HG03439 (cell line): Measurements from ENCODE around the gene CNTNAP2.

ENCODE experiments used
- ATAC-seq: cut with Tn5 transposase; IDR thresholded peaks from one replicate; pipeline ENCODE4 v1.9.1; 2021; ENCODE audit warnings: mild to moderate bottlenecking, moderate library complexity; ENCODE audit not compliant: unreplicated experiment

The CNTNAP2 gene

DNA sequence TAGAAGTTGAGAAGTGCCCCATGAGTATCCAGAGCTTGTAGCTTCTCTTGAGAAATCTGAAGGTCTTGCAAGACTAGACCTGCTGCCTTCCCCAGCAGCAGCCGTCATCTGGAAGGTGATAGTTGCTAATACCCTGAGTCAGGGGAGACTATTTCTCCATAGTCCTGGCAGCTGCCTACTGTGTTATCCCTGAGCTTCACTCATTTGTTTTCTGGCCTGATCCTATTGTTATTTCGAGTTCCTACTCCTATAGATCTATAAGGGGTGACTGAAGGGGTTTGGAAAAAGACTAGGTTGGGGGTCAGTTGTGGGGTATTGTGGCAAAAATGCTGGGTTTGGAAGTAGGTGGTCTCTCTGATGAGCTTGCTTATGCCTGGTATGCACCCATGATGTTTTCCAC is 297.8 kb downstream of the CNTNAP2 start:
- ATAC-seq: no peak

DNA sequence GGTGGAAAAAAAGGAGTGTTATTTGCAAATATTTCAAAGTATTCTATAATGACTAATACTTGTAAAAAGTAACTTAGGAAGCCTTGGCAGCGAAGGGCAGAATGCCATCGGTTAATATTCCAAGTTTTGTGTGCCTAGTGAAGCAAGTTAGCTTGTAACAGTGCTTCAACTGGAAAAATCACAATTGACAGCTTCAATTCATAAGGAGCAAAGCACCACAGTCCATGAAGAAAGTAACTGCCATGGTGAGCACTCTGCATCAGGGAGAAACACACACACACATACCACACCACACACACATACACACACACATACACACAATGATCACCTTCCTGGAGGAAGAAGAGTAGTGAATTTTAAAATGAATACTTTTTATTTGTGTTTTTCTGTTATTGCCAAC is 298.3 kb downstream of the CNTNAP2 start:
- no peak for ATAC-seq

DNA sequence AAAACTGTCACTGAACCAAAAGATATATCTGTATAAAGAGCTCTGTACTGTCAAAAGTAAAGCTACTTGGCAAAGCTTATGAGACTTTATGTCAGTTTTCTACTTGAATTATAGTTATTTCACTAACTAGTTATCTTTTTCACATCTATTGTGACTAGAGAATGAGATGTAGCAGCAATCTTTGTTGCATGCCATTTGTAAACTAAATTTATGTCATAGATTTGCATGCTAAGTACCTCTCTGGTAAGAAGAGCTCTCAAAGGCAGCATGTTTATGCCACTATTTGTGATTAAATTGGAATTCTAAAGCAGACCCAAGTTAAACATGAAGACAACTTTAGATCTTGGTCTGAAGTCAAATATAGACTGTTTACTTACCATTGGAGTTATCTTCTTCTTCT is 300.6 kb downstream of the CNTNAP2 start:
- ATAC-seq: no peak

DNA sequence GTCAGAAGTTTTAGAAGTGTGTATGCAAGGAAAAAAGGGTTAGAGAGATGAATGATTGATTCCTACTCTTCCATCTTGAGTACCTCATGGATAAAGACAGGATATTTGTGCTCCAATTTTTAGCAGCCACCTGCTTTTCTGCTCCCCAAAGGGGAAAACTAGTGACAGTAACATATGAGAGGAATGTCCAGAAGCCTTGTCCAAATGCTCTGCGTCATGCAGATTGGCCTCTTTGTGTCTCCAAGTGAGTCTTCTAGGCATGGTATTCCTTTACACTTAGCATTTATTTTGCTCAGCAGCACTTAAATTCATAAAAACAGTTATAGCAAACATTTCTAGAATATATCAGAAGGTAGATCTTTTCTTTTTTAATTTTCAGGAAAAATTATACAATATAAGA is 306.8 kb downstream of the CNTNAP2 start:
- ATAC-seq: no peak

DNA sequence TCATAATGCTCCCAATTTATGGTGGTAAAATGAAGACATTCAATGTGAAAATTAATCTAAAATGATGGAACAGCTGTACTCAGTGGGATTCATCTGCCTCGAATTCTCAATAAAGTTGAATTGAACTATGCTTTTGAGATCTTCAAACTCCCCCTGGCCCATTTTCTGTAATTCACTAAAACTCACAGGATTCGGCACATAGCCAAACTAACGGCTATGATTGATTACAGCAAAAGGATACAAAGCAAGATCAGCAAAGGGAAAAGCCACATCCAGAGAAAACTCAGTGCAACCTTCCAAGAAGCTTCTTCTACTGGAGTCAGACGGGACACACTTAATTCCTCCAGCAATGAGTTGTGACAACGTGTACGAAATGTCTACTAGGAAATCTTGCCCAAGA is 307.5 kb downstream of the CNTNAP2 start:
- no peak for ATAC-seq

DNA sequence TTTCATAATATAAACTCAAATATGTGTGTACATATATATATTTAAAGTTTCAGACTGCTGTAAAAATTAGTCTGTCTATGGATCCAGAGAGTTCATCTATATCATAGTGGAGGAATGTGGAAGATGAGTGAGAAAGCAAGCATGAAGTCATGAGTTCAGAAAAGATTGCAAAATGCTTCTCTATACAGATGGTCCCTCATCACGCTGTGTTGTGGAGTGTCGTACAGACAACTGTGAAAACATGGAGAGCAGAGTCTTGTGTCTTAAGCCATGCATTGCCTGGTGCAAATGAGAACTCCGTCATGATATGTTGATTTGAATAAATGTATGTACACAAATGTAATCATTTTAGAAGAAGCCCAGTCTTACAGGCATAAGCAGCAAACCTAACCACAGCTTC is 316.9 kb downstream of the CNTNAP2 start:
- no peak for ATAC-seq

DNA sequence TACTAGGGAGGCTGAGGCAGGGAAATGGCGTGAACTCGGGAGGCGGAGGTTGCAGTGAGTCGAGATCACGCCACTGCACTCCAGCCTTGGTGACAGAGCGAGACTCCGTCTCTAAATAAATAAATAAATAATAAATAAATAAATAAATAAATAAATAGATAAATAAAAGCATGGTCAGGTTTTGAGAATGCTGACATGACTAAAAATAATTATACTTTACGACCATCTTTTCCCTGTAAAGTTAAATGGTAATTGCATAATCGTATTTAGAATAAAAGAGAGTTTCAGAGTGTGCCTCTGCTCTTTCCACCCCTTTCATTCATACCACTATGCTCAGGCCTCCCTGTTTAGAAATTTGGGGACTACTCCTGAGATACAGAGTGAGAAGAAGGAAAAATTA is 326.5 kb downstream of the CNTNAP2 start:
- no peak for ATAC-seq

DNA sequence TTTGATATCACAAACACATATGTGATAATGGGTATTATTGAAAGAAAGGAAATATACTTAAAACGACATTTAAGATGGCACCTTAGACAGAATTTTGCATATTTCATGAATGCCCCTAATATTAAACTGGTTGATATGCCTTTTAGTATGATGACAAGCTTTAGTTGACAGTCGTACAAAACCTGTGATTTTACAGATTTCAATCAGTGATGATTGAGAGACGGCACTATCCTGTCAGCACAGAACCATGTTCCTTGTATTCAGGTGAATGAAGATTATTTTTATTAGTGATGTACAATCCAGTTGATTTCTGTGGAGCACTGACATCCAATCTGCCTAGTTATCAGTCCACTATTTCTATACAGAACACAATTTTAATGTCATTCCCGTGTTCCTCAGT is 333.0 kb downstream of the CNTNAP2 start:
- ATAC-seq: no peak

DNA sequence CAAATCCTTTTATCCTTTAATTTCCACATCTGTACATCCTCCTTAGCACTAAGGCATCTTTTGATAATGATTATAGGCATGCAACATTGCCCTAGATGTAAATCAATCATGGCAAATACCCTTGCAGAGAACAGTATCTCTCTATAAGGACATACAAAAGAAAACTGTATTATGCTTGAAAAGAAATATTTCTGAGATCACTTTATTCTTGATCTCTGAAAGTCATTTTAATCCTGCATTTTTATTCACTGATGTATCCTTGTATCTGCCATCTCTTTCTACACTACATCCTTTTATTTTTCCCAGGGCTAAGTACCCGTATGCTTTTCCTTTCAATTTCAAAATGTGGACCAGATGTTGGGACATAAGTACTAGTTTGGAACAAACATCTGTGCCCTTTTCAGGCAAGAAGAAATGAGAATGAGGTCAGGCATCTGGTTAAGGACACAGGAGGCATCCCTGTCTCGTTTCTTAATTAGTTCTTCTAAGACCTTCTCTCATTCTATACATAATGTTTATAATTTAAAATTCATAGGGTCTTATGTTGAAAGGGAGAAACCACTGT is 338.6 kb downstream of the CNTNAP2 start:
- ATAC-seq: no peak

DNA sequence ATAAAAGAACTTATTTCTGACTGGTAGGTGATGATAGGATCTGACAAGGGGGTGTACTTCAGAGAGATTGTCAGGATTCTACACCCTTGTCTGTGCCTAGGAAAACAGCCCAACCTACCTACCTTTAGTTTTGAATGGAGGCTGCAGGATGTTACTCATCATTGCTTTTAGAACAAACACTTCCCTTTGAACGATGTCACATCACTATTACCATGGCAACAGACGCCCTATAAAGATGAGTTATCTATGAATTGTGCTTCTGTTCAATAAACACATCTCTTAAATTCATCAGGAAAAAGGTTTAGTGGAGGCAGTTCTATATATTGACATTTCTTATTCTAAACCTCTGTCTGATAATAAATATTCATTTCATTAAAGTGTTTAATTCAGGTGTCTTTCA is 362.4 kb downstream of the CNTNAP2 start:
- ATAC-seq: no peak

DNA sequence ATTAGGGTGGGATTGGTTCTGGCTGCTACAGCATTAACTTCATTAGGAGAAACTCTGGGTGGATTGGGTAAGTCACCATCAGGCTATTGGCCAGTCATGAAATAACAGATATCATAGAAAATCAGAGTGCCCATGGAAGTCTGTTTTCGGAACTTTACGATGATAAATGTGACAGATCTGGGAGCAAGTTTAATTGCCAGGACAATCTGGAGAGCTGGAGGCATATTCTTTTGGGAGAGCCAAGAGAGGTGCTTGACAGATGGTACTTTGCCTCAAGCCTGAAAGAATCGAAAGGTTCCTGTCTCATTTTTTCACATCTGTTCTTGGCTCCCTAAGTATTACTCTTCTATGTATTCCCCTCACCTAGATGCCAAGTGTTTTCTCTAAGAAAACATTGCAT is 369.9 kb downstream of the CNTNAP2 start:
- ATAC-seq: no peak

DNA sequence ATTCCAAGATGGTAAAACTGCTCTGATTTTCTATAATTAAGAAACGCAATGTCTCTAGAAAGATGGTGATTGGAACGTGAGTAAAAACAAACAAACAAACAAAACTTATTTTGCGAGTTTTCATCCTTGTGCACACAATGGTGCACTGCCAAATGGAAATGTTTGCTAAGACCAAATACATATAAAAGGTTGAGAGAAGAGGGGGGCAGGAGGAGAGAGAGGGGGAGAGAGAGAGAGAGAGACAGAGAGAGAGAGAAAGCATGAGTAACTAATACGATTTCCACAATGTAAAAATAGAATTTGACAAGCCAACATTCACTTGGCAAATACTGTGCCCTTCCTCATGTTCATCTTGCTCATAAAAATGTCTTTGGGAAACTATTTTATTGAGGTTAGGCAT is 375.4 kb downstream of the CNTNAP2 start:
- ATAC-seq: no peak

DNA sequence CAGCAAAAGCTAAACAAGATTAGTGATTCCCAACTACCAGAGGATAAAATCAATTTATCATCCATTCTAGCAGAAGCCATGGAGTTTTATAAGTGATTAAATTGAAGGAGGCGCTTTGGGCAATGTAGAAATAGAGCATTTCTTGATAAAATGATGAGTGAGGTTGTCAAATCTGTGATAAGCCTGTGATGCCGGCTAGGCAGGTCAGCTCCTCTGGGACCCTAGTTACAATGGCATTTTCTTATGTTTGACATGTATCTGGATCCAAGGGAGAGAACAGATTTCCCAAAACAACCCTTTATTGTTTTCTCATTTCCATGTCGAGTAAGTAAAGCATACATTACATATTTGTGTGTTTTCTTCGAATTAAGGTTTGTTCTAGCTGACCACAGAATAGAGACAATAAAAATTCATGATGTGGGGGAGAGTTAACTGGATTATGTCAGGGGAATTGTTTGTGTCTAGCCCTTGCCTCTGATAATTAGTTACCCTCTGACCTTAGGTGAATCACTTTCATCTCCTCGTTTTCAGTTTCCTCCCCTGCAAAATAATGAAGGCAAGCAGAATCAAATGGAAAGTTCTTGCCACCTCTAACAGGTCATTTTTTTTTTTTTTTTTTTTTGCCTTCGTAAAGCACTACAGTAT is 378.5 kb downstream of the CNTNAP2 start:
- ATAC-seq: no peak

DNA sequence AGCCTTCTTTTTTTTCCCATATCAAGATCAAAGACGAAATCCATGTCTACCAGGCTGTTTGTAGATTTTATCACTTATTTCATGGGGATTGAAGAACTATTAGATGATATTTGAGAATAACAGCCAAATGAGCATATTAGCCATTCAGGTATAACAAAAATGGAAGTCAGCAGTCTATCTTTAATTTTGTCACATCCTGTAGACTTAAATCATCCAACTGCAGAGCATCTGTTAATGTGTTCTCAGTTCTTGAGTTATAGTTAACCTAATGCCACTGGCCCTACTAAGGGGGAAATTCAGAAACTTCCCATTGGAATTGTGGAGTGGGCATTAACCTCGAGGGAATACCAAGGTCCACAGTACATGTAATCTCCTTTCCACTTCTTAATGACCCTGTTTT is 380.1 kb downstream of the CNTNAP2 start:
- no peak for ATAC-seq

DNA sequence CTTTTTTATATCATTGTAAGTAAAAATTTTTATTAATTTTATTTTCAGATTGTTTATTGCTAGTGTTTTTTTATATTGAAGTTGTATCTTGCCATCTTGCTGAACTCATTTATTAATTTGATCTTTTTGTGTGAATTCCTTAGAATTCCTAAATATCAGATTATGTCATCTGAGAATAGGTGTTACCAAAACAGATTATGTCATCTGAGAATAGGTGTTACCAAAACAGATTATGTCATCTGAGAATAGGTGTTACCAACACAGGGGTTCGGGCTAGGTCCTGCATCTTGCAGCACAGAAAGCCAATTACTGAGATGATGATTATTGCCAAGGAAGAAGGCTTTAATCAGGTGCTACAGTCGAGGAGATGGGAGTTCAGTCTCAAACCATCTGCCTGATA is 383.4 kb downstream of the CNTNAP2 start:
- ATAC-seq: no peak

DNA sequence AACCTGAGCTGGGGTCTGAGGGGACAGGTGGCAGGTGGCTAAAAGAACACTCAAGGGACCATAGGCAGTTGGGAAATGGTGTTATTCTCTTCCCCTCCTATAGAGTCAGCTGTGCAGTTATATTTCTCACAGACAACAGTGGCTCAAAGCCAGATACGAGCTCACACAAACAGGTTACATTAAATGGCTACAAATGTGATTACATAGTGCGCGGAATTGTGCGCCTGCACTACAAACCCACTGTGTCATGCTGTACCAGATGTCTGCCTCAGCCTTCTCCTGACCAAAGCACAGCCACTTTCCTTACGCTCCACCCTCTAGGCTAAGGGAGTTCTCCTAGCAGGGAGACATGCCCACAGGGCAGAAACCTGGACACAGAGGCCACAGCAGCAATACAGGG is 387.2 kb downstream of the CNTNAP2 start:
- ATAC-seq: no peak

DNA sequence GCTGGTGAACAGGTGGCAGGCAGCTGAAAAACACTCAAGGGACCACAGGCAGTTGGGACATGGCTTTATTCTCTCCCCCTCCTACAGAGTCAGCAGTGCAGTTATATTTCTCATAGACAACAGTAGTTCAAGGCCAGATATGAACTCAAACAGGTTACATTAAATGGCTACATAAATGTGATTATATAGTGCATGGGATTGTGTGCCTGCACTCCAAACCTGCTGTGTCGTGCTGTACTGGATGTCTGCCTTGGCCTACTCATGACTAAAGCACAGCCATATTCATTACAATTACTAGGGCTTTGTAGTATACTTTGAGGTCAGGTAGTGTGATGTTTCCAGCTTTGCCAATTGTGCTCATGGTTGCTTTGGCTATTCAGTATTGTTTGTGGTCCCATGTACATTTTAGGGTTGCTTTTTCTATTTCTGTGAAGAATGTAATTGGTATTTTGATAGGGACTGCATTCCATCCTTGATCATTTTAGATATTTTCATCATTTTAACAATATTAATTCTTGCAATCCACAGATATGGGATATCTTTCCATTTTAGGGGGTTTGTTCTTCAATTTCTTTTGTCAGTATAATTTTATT is 393.6 kb downstream of the CNTNAP2 start:
- ATAC-seq: no peak

DNA sequence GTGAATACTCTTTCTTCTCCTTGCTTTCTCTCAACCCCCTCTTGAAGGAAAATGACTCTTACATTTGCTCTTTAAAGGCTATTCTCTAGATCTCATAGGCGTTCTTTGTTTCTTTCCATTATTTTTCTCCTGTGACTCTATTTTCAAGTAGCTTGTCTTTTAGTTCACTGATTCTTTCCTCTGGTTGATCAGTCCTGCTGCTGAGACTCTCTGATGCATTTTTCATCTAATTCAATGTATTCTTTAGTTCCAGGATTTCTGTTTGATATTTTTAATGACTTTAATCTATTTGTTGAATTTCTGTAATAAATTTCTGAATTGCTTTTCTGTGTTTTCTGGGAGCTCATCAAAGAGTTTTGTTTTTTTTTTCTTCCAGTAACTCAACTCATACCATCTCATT is 397.7 kb downstream of the CNTNAP2 start:
- ATAC-seq: no peak

DNA sequence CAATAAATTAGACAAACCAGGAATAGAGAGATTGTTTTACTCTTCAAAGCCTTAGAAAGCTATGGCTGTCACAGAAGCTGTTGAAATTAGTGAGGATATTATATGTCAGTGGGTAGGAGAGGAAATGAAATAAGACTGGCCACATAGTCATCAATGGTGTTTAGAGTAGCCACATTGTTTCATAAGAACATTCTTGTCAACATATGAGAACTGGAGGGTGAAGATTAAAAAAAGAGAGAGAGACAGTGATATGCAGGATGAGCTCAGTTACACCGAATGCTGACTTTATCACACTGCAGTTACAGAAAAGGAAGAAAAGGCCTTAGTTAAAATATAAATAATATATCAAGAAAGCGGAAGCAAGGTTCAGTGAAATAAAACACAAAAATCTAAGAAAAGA is 412.0 kb downstream of the CNTNAP2 start:
- no peak for ATAC-seq

DNA sequence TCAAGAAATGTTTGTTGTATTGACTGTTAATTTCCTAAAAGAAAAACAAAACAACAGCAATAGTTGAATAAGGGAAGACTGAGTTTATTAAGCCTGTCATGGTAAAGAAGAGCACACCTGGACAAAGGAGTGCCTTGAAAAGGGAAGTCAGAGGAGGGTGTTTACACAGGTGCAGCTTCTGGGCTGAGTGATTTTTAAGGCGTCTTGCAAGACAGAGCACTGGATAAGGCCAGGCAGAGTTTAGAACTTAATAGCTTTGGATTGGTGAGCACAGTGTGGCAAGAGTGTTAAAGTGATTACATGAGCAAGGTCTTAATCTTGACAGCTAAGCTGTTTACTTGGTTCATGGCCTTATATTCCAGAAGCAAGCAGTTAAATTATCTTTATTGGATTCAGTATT is 423.2 kb downstream of the CNTNAP2 start:
- ATAC-seq: no peak

DNA sequence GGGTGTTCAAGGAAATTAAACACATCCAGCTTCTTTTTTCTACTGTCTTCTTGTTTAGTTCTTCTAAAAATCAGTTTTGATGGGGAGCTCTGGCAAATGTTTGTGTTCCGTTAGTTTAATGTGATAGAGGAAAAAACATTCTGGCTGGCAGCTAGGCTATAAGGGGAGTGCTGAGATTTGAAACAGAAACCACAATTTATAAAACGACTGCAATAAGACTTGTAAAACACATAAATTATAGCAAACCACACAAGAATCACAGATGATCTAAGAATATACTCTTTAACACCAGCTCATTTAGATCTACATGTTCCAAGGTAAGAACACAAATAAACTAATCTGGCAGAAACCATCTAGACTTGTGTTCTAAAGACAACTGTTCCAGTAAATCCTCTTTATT is 425.5 kb downstream of the CNTNAP2 start:
- no peak for ATAC-seq

DNA sequence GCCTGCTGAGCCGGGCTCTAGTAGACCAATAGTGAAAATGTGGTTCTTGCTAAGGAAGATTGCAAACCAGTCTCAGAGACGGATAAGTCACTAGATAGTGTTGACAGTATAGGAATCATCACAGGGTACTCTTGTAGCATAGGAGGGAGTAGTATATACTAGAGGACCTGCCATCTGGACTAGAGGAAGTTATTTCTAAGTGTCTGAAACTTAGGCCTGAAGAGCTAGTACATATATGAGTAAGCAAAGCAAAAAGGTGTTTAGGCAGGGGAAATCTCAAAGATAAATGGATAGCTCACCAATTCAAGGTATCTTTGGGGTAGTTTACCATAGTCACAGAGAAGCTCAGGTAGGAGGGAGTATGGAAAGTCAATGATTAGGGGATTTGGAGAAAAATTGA is 428.1 kb downstream of the CNTNAP2 start:
- ATAC-seq: no peak

DNA sequence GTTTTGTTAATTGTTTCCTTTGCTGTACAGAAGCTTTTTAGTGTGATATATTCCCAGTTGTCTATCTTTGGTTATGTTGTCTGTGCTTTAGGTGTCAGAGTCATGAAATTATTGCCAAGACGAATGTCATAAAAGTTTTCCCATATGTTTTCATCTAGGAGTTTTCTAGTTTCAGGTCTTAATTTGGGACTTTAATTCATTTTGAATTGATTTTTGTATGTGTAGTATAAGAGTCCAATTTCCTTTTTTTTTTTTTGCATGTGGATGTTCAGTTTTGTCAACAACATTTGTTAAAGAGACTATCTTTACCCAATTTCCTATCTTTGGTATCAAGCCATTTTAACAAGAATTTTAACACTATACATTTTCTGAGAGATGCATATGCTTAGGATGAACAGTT is 432.2 kb downstream of the CNTNAP2 start:
- no peak for ATAC-seq
